ENCODE results near the gene FOXO6.

DNA sequence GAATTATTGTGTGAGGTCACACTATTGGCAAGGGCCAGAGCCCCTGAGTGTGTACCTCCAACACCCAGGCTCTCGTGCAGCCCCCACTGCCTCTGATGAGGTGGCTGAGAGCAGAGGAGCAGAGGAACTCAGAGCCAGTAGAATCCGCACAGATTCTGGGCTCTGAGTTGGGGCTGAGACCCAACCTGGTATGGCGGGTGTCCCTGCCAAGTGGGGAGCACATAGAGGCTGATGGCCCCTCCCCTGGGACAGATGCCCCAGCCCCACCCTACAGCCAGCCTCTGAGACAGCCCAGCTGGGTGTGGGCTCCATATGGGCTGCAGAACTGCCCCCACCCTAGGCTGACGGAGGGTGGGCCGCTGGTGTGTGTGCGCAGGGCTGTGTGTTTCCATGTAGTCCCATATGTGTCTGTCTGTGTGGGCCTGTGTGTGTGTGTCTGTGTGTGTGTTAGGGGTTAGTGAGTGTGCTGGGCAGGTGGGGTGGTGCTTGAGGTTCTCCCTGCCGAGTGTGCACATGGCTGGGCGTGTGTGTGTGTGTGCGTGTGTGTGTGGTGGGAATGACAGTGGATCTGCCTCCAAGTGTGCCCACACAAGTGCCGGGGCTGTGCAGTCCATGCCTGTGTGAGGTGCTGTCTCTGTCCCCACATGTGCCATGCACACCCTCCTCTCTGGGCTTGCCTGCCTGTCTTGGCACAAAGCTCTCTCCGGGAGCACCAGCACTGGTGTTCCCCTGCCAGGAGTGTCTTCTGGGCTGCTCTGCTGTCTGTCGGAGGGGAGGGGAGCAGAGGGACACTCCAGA lies 24.4 kb downstream of the FOXO6 start:
- TF ChIP-seq CTCF (IDR thresholded peaks at IDR 0.05) (no peak), POLR2AphosphoS5 (IDR thresholded peaks at IDR 0.05) (no peak)

Data from prostate gland (tissue), 2 donors.